SIG-M5 (cell line): ENCODE results near the gene PPIC.
"Not testable (repeated sequence)": the region's sequence is repeated elsewhere in the genome, so short reads cannot be mapped to it uniquely, and the experiment has no call there.

ENCODE experiments used
- DNase-seq: peaks from one replicate; lab custom pipeline; 2025; lab: John Stamatoyannopoulos, UW

PPIC gene

GRCh38 chr5:123007754-123008153, 28.8 kb downstream of the PPIC start:
- no peak for DNase-seq

GRCh38 chr5:123007182-123007581, 29.3 kb downstream of the PPIC start:
- no peak for DNase-seq

- no peak for DNase-seq
Measured at GRCh38 chr5:123001808-123002207, 34.7 kb downstream of the PPIC start.

- no peak for DNase-seq
Measured at GRCh38 chr5:123000731-123001130, 35.8 kb downstream of the PPIC start.

GRCh38 chr5:122999947-123000563, 36.5 kb downstream of the PPIC start:
- peak; percentile 10 for DNase-seq

- DNase-seq, result no peak
Measured at GRCh38 chr5:122997294-122997693, 39.2 kb downstream of the PPIC start.

GRCh38 chr5:122996091-122996490, 40.4 kb downstream of the PPIC start:
- no peak for DNase-seq

GRCh38 chr5:122985954-122986721, 50.4 kb downstream of the PPIC start:
- DNase-seq, result no peak

- no peak for DNase-seq
Measured at GRCh38 chr5:122985006-122985700, 51.4 kb downstream of the PPIC start.

GRCh38 chr5:122984425-122984824, 52.1 kb downstream of the PPIC start:
- no peak for DNase-seq

- no peak for DNase-seq
Measured at GRCh38 chr5:122982376-122982775, 54.1 kb downstream of the PPIC start.

- no peak for DNase-seq
Measured at GRCh38 chr5:122981846-122982245, 54.7 kb downstream of the PPIC start.

GRCh38 chr5:122978644-122979297, 57.8 kb downstream of the PPIC start:
- DNase-seq, result no peak

- no peak for DNase-seq
Measured at GRCh38 chr5:122978068-122978467, 58.5 kb downstream of the PPIC start.

GRCh38 chr5:122977319-122977718, 59.2 kb downstream of the PPIC start:
- no peak for DNase-seq

- not testable (repeated sequence) for DNase-seq
Measured at GRCh38 chr5:122974251-122974650, 62.3 kb downstream of the PPIC start.

GRCh38 chr5:122973759-122974158, 62.8 kb downstream of the PPIC start:
- not testable (repeated sequence) for DNase-seq
